HG03139 (cell line): ENCODE results near the gene TK2.
"Not testable (repeated sequence)": the region's sequence is repeated elsewhere in the genome, so short reads cannot be mapped to it uniquely, and the experiment has no call there.

Experiments
- ATAC-seq: cut with Tn5 transposase; IDR thresholded peaks from one replicate; pipeline ENCODE4 v1.9.1; 2021; ENCODE audit not compliant: unreplicated experiment

The TK2 gene

DNA sequence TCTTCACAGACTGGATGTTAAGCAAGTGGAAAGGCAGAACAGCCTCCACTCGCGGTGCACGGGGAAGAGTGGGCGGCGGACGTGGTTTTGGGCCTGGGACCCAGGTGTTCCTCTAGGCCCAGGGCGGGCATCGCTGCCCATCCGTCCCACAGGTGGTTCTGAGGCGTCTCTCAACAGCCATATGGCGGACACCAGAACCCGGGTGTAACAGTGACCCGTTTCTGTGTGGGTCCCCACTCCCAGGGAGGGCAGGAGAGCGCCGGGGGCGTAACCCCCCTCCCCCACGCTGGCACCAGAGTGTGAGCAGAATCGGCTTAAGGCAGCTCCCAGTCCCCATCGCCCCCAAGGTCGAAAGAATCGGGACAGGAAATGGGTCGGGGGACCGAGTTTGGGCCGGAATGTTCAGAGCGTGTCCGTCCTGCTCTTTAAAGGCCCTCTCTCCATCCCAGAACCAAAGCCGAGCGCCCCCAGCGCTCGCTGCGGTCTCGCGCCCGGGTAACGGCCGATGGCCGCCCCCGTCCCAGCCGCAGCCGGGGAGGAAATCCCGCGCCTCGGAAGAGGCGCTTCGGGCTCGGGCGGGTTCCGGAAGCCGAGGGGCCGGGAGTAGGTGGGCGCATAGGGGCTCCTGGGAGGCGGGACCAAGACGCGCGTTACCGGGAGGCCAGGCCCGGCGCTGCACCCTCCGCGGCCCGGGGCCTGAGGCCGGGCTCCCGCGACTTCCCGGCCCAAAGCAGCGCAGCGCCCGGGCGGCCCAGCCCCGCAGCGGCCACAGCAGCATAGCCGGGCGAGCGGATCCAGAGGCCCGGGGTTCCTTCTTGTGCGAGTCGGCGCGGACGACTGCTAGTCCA lies at the start of gene TK2:
Gene TK2 (minus strand): TSS at position 839 of the 848 bp plus-strand sequence. CDS start 61 bp downstream, at position 778.
- no peak for ATAC-seq

DNA sequence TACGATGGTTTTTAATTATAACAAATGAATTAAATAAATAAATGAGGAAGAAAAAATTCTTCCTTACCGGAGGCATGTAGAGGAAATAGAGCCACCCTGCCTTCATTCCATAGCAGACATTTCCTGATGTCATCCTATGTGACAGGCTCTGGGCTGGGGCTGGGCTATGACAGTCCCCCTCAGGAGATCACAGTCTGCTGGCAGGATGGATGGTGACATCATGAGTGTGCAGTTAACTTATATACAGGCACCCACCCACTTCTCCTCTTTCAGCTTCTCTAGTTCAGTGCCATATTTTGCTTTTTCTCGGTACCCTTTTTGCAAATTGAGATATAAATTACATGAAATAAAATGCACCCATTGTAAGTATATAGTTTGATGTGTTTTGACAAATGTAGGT lies 48.2 kb upstream of the TK2 start:
- no peak for ATAC-seq

DNA sequence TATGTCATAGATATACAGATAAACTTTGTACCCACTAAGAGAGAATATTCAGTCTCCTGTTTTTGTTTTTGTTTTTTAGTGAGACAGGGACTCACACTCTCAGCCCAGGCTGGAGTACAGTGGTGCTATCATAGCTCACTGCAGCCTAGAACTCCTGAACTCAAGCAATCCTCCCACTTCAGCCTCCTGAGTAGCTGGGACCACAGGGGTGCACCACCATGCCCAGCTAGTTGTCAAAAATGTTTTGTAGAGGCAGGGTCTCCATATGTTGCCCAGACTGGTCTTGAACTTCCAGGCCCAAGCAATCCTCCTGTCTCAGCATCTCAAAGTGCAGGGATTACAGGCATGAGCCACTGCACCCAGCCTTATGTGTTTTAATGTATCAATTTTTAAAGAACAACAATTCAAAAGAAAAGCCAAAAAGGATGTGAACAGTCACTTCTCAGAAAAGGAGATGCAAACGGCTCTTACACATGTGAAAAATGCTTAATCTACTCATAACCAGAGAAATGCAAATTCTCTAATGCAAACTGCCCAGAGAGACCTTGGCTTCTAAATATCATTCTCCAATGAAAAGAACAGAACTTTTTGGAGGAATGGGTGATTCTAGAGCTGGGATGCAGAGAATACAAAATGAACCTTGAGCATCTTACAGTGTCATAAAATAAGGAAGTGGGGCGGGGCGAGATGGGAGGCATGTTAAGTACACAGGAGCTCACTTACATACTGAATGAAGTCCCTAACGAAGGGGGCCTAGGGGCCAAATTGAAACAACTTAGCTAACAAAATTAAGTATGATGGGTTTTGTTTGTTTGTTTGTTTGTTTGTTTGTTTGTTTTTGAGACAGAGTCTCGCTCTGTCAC lies 47.3 kb upstream of the TK2 start:
- no peak for ATAC-seq

DNA sequence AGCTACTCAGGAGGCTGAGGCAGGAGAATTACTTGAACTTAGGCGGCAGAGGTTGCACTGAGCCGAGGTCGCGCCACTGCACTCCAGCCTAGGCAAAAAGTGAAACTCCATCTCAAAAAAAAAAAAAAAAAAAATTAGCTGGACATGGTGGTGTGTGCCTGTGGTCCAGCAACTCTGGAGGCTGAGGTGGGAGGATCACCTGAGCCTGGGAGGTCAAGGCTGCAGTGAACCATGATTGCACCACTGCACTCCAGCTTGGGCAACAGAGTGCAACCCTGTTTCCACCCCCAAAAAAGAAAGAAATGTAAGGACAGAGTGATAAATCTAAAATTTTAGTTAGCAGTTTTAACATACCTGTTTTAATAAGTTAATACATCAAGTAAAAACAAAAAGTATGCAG lies 46.6 kb upstream of the TK2 start:
- ATAC-seq: not testable (repeated sequence)

DNA sequence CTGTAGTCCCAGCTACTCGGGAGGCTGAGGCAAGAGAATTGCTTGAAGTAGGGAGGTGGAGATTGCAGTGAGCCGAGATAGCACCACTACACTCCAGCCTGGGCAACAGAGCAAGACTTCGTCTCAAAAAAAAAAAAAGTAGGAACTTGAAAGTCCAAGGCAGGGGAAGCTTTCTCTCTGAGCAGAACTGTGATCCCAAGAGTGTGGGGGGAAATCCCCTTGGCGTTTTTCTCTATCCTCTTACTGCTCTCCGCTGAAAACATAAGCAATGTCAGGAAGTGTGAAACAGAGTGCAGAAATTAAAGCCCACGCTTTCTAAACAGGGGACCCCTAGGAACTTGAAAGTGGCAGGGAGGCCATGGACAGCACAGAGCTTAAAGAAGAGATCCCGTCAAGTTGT lies 44.8 kb upstream of the TK2 start:
- no peak for ATAC-seq

DNA sequence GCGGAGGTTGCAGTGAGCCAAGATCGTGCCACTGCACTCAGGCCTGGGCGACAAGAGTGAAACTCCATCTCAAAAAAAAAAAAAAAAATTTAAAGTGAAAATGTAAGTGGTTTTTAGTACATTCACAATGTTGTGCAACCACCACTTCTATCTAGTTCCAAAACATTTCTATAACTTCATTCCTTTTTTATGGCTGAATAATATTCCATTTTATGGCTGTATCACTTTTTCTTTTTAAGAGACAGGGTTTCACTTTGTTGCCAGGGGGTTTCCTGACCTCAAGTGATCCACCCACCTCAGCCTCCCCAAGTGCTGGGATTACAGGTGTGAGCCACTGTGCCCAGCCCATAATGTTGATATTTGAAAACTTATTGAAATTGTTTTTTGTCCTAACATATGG lies 42.9 kb upstream of the TK2 start:
- no peak for ATAC-seq

DNA sequence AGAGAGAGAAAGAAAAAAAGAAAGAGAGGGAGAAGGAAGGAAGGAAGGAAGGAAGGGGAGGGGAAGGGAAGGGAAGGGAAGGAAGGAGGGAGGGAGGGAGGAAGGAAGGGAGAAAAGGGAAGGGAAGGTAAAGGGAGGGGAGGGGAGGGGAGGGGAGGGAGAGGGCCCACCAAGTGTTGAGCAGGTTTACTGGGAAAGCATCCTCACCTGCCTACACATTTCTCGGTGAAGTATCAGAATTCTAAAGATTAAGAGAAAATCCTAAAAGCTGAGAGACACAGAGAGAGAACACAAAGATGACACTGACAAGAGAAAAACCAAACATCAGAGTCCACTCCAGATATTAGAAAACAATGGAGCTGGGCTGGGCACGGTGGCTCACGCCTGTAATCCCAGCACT lies 42.3 kb upstream of the TK2 start:
- no peak for ATAC-seq

DNA sequence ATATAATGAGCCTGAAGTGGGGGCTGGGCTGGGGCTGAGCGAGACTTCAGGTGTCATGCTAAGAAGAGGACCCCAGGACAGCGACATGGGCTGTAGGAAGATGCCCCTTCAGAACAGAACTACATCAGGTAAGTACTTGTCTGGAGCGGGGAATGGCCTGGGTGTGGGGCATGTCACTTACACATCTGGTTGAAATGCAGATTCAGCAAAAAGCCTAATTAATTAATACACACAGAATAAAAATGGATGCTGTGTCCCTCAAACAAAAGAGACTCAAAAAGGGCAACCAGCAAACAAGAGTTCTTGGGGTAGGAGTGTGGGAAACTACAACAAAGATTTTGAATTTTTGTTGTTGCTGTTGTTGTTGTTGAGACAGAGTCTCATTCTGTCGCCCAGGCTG lies 41.1 kb upstream of the TK2 start:
- ATAC-seq: no peak

DNA sequence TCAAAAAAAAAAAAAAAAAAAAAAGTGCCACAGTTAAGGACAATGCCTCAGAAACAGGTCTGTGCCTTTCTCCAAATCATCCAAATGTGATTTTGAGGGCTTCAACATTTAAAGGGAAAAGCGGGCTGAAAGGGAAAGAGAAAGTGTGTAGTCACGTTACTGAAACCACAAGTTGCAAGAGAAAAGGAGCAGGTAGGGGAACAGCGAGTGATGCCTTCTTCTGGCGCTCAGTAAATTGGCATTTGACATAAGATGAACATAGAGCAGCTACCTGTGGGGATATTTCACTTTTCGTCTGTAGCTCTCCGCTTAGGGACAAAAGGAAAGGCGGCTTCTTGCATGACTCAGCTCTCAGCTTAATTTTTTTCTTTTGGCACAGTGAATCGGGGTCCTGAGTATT lies 40.4 kb upstream of the TK2 start:
- ATAC-seq: no peak

DNA sequence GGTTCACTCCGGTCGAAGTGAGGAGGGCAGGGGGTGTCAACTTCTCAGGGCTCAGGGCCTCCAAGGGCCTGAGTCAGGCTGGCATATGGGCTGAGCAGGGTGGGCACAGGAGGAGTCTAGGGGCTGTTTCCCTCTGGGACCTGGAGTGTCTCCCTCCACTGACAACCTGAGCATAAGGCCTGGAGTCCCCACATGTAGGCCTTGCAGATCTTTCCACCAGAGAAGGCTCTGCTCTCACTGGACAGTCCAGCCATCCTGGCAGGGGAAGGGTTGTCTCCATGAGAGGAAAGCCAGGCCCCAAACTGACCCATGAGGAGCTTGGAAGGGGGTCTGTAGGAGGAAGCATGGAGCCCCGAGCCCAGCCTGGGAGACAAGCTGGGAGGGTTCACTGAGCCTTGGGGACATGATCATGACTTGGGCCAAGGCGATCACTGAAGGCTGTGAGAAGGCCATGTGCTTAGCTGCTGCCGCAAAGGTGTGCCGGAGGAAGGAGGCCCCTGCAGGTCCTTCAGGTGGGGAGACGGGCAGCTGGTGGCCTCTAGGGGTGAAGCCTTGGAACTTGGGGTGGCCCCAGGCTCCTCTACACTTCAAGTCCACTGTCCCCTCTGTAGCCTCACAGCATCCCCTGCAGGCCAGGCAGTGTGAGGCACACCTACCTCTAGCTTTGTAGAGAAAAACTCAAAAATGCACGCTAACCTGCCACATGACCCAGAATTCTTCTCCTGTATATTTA lies 39.2 kb upstream of the TK2 start:
- no peak for ATAC-seq

DNA sequence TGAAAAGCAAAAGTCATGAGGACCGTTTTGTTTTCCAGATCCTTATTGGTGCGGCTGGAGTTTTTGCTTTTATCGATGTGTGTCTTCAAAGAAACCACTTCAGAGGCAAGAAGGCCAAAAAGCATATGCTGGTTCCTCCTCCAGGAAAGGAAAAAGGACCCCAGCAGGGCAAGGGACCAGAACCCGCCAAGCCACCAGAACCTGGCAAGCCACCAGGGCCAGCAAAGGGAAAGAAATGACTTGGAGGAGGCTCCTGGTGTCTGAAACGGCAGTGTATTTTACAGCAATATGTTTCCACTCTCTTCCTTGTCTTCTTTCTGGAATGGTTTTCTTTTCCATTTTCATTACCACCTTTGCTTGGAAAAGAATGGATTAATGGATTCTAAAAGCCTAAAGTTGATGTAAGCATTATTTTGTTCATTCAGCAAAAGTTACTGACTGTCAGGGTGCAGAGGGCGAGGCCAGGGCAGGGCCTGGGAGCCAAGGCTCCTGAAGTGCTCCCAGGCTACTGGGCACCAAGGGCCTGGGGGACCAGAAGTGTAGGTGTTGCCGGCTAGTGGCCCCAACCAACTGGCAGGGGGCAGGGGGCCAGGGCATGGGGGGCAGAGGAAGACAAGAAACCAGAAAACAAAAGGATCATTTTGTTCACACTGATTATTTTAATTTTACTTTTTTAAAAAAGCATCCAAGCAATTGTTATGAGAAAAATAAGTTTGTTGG lies 38.1 kb upstream of the TK2 start:
- no peak for ATAC-seq

DNA sequence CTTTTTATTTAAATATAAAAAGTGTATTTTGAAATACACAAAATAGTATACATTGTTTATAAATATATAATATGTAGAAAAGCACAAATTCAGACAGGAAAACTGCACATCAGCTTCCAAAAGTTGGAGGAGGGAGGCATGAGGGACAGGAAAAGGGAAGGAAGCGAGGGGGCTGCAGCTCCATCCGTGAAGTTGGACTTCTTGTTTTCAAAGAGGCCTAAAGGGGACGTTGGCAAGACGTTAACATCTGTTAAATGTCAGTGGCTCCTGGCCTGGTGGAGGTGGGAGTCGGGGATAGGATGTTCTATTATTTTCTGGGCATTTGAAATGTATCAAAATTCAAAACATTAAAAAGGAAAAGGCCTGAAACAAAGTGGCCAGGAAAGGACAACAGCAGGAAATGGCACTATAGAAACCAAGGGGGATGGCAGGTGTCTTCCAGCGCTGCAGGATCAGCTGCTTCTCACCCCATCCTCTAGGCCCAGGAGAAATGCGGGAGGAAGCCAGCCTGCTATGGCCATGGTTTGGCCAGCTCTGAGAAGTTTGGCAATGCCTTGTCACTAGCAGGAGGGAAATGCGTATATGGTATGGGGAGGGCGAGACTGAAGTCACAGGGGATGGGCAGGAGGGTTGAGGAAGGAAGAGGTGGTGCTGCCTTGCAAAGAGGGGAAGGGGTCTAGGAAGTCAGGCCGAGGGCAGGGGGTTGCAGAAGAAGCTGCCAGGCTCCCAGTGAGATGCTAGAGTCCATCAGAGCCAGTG lies 35.7 kb upstream of the TK2 start:
- no peak for ATAC-seq

DNA sequence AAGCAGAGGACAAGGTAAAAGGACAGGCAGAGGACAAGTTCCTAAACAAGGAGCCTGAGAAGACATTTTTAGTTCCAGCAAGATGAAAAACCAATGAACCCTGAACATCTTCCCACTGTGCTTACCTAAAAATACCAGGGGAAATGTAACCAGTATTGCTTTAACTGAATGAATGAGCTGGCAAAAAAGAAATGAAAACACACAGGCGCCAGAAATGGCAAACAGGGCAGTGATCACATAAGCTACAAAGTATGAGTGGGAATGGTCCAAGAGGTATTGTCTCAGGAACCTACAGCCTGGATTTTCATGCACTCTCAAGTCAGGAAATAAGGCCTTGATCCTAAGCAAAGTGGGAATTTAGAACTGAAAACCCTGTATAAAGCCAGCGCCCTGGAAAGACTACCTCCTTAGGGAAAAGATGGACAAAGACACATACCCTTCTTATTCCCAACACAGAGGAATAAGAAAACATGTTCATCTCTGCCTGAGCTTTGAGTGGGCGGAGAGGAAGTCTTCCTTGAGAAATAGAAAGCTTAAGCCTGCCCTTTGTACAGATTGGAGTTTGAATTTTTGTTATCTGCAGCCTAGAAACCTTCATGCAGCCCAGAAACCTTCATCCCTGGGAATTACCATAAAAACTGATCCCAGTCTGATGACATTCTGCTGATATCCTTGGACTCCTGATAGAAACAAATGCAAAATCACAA lies 31.5 kb upstream of the TK2 start:
- no peak for ATAC-seq

DNA sequence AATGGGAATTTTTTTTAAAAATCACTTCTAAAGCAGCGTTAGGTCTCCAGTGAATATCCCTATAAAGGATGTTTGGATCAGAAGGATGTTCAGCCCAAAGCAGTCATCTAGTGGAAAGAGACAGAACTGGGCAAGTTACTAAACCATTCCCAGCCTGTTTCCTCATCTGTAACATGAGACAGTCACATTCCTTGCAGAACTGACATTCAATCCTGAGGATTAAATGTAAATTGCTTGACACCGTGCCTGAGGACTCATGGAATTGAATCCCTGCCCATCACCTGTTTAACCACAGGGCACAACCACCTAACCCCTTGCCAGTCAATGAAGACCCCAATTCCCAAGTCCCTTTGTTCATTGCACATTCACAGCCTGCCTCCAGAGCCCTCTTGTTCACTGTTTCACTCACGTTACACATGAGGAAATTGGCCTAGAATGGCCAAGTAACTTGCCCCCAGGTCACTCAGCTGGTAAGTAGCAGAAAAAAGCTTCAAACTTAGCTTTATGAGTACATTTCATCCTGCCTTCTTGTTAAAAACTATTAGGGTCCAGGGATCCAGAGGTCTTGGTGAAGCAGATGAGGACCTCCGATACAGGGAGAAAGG lies 30.8 kb upstream of the TK2 start:
- ATAC-seq: no peak

DNA sequence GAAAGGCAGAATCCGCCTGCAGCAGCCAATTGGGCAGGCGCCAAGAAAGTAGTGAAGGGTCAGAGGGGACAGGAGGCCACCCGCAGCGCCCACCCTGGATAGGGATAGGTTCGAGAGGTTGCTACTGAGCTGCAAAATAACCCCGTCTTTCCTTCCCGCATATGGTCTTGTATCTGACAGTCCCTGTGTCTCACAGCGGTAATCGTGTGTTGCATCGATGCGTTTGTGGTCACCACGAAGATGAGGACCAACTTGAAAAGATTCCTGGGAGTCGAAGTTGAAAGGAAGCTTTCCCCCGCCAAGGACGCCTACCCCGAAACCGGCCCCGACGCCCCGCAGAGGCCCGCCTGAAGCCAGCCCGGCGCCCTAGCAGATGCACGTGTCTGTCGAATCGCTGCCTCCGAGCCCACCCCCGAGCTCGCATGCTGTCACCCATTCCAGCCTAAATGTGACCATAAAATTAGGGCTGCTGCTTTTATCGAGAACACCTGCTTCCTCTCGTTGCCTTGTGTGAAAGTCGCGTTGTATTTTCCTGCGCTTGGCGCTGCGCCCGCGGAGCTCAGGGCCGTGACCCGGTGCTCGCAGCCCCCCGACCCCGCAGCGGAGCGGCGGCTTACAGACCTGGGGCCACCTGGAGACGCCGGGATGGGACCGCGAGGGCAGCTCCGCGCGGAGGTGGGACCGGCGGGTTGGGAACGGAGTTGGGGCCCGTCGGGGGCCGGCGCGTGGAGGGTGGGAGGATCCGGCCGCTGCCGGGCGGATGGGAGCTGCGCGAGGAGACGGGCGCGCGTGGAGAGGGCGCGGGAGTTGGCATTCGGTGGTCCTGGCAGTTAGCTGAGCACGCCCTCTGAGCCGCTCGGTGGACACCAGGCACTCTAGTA lies 29.0 kb upstream of the TK2 start, which contains the start of gene CMTM2:
Gene CMTM2 (plus strand): TSS at position 813 of the 881 bp plus-strand sequence. CDS start 145 bp downstream, outside the sequence.
- no peak for ATAC-seq

DNA sequence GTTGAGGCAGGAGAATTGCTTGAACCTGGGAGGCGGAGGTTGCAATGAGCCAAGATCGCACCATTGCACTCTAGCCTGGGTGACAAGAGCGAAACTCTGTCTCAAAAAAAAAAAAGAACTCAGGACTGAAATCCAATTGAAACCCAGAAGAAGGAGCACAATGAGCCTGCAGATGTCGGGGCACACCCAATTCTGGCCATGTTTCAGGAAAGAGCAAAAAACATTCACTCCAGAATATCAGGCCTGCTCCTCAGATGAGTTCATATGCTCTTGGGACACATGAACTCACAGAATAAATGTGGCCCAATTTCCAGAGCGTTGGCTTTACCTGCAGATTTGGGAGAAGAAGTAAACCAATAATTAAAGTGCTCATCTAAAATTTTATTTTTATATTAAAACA lies 26.4 kb upstream of the TK2 start:
- no peak for ATAC-seq

DNA sequence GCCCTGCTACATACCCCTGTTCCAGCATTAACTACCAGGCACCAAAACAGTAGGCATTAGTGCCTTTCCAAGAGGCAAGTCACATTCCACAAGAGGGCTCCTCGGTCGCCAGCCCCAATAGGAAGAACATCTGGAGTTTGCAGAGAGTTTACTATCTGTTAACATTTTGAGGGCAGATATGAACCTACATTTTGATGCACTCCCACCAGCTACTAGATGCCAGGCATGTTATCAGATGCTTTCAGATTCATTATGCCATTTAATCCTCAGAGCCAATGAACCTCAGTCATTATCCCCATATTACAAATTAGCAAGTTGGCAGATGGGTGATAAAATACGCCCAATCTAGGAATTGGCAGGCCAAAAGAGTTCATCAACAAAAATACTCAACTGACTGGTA lies 25.1 kb upstream of the TK2 start:
- ATAC-seq: no peak

DNA sequence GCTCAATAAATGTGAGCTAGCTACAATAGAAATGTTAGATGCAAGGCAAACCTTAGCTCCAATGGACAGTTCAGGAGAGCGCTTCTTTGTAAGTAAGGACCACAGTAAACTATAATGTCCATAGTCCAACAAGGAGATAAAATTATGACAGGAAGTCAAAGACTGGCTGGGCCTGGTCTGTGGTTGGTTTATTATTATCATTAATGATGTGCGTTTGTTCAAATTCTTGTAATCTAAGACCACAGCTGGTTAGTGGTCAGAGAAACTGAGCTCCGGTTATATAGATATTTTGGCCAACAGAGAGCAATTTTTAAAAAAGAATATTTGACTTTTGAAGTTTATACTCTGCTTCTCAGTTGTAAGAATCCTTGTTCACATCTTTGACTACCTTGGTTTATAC lies 24.6 kb upstream of the TK2 start:
- no peak for ATAC-seq
